H9 (cell line): Measurements from ENCODE around the gene KCNMB1. TPM values are rescaled to one million over a fixed set of nuclear protein-coding genes. Genes with fewer than 3 reads are reported as not detected.

Experiments used
- DNase-seq: peaks from one replicate; pipeline ENCODE4 v3.0.0-alpha.2; 2017
- H2AFZ ChIP-seq: one replicate; pipeline ENCODE4 v1.6.1; 2013; ENCODE audit warnings: mild to moderate bottlenecking, low read length, control low read depth, moderate library complexity
- H2AK5ac ChIP-seq: 2 replicates; pipeline ENCODE4 v1.6.1; 2013; ENCODE audit warnings: low read length, control low read depth, mixed read lengths; ENCODE audit not compliant: insufficient read length
- H2BK120ac ChIP-seq: one replicate; pipeline ENCODE4 v1.6.1; 2013; ENCODE audit warnings: low read depth, mild to moderate bottlenecking, low read length, control low read depth, inconsistent platforms; ENCODE audit not compliant: poor library complexity, severe bottlenecking
- H2BK12ac ChIP-seq: 2 replicates; pipeline ENCODE4 v1.6.1; 2013; ENCODE audit warnings: low read length, control low read depth, mixed read lengths, low read depth; ENCODE audit not compliant: insufficient read length
- H2BK15ac ChIP-seq: 2 replicates; pipeline ENCODE4 v1.6.1; 2013; ENCODE audit warnings: low read depth, low read length, control low read depth
- H2BK20ac ChIP-seq: one replicate; pipeline ENCODE4 v1.6.1; 2013; ENCODE audit warnings: low read depth, mild to moderate bottlenecking, low read length, control low read depth, inconsistent platforms; ENCODE audit not compliant: poor library complexity, severe bottlenecking
- H2BK5ac ChIP-seq: 2 replicates; pipeline ENCODE4 v1.6.1; 2013; ENCODE audit warnings: low read length, control low read depth, mixed read lengths; ENCODE audit not compliant: insufficient read length
- H3K14ac ChIP-seq: 2 replicates; pipeline ENCODE4 v1.6.1; 2013; ENCODE audit warnings: low read length, control low read depth; ENCODE audit not compliant: insufficient read depth
- H3K18ac ChIP-seq: 2 replicates; pipeline ENCODE4 v1.6.1; 2013; ENCODE audit warnings: low read depth, mild to moderate bottlenecking, mixed read lengths, low read length, control low read depth; ENCODE audit not compliant: insufficient read length
- H3K23ac ChIP-seq: 2 replicates; pipeline ENCODE4 v1.6.1; 2013; ENCODE audit warnings: low read length, control low read depth, mixed read lengths, low read depth; ENCODE audit not compliant: insufficient read length
- H3K23me2 ChIP-seq: 2 replicates; pipeline ENCODE4 v1.6.1; 2013; ENCODE audit warnings: low read depth, mild to moderate bottlenecking, mixed read lengths, low read length, control low read depth; ENCODE audit not compliant: insufficient read length, poor library complexity, severe bottlenecking
- H3K27ac ChIP-seq: 2 replicates; pipeline ENCODE4 v1.5.1; 2013; ENCODE audit warnings: low read length, control low read depth, mixed read lengths, low read depth; ENCODE audit not compliant: insufficient read length
- H3K27me3 ChIP-seq: 2 replicates; pipeline ENCODE4 v1.6.1; 2013; ENCODE audit warnings: low read length, control low read depth, inconsistent platforms; ENCODE audit not compliant: insufficient read depth
- H3K4ac ChIP-seq: 2 replicates; pipeline ENCODE4 v1.6.1; 2013; ENCODE audit warnings: low read depth, mild to moderate bottlenecking, control low read depth, inconsistent platforms, low read length, moderate library complexity
- H3K4me1 ChIP-seq: 2 replicates; pipeline ENCODE4 v1.6.1; 2013; ENCODE audit warnings: low read length, control low read depth, inconsistent platforms; ENCODE audit not compliant: insufficient read depth
- H3K4me2 ChIP-seq: 2 replicates; pipeline ENCODE4 v1.6.1; 2013; ENCODE audit warnings: low read length, control low read depth, mixed read lengths; ENCODE audit not compliant: insufficient read length, insufficient read depth
- H3K56ac ChIP-seq: 2 replicates; pipeline ENCODE4 v1.6.1; 2013; ENCODE audit warnings: low read depth, mild to moderate bottlenecking, mixed read lengths, low read length, control low read depth; ENCODE audit not compliant: insufficient read length
- H3K79me1 ChIP-seq: 2 replicates; pipeline ENCODE4 v1.6.1; 2013; ENCODE audit warnings: low read depth, mild to moderate bottlenecking, moderate library complexity, low read length, control low read depth, inconsistent platforms; ENCODE audit not compliant: insufficient read depth, poor library complexity, severe bottlenecking
- H3K79me2 ChIP-seq: 2 replicates; pipeline ENCODE4 v1.6.1; 2013; ENCODE audit warnings: low read length, control low read depth, inconsistent platforms; ENCODE audit not compliant: insufficient read depth
- H3K9ac ChIP-seq: 2 replicates; pipeline ENCODE4 v1.6.1; 2013; ENCODE audit warnings: low read length, control low read depth, mixed read lengths; ENCODE audit not compliant: insufficient read length; ENCODE audit errors: extremely low read depth
- H3K9me3 ChIP-seq: one replicate; pipeline ENCODE4 v1.6.1; 2013; ENCODE audit warnings: low read depth, low read length, inconsistent platforms; ENCODE audit not compliant: control insufficient read depth
- H3T11ph ChIP-seq: one replicate; pipeline ENCODE4 v1.6.1; 2013; ENCODE audit warnings: mild to moderate bottlenecking, low read length, control low read depth, inconsistent platforms
- H4K20me1 ChIP-seq: one replicate; pipeline ENCODE4 v1.6.1; 2013; ENCODE audit not compliant: control insufficient read depth, insufficient read length, insufficient read depth
- H4K5ac ChIP-seq: 2 replicates; pipeline ENCODE4 v1.6.1; 2013; ENCODE audit warnings: low read depth, mild to moderate bottlenecking, mixed read lengths, low read length, control low read depth; ENCODE audit not compliant: insufficient read length
- H4K8ac ChIP-seq: replicated peaks from 2 replicates; pipeline ENCODE4 v1.6.1; 2013; ENCODE audit warnings: low read length, control low read depth, mixed read lengths, low read depth; ENCODE audit not compliant: insufficient read length
- H4K91ac ChIP-seq: 2 replicates; pipeline ENCODE4 v1.6.1; 2013; ENCODE audit warnings: low read depth, mild to moderate bottlenecking, moderate library complexity, mixed read lengths, low read length, control low read depth; ENCODE audit not compliant: insufficient read length
- H3K27ac Mint-ChIP-seq, 3 experiments: 2 replicates in 2 of 3; 3 replicates in 1 of 3; pipeline ENCODE4 v1.8.0; 2020 to 2021; ENCODE audit warnings: mixed read lengths in 3 of 3, mild to moderate bottlenecking in 1 of 3, moderate library complexity in 1 of 3
- H3K27me3 Mint-ChIP-seq: 2 replicates; pipeline ENCODE4 v1.8.0; 2021; ENCODE audit warnings: low read depth, mild to moderate bottlenecking, moderate library complexity, mixed read lengths
- H3K36me3 Mint-ChIP-seq, 3 experiments: 2 replicates in 2 of 3; 3 replicates in 1 of 3; pipeline ENCODE4 v1.8.0; 2020 to 2021; ENCODE audit warnings: low read depth in 3 of 3, mixed read lengths in 3 of 3; ENCODE audit not compliant: insufficient read depth in 1 of 3
- H3K4me1 Mint-ChIP-seq, 2 experiments: 2 replicates each; pipeline ENCODE4 v1.8.0; 2020; ENCODE audit warnings: mixed read lengths in 2 of 2
- H3K4me3 Mint-ChIP-seq, 2 experiments: 2 replicates in 1 of 2; 3 replicates in 1 of 2; pipeline ENCODE4 v1.8.0; 2020 to 2021; ENCODE audit warnings: mild to moderate bottlenecking in 2 of 2, mixed read lengths in 2 of 2, moderate library complexity in 1 of 2
- H3K9me3 Mint-ChIP-seq, 2 experiments: 2 replicates in 1 of 2; 3 replicates in 1 of 2; pipeline ENCODE4 v1.8.0; 2020; ENCODE audit warnings: mild to moderate bottlenecking in 2 of 2, mixed read lengths in 2 of 2, moderate library complexity in 1 of 2
- WGBS: extraction: QIAGEN DNeasy Blood & Tissue Kit; methylation state at CpG from one replicate; pipeline ENCODE4 v1.1.7; 2013; ENCODE audit warnings: missing lambda C conversion rate, low lambda C conversion rate, mixed read lengths; ENCODE audit not compliant: insufficient read length; ENCODE audit errors: extremely low coverage; 5-methylcytosine and 5-hydroxymethylcytosine counted together
- total RNA-seq: library from RNA; stranded (reverse); gene quantifications from 2 replicates; pipeline ENCODE4 v1.2.1, GENCODE V29; 2021
- TF ChIP-seq, protein P1 (sequence below): fragments of 200-600 bp; sonication (generic); conservative IDR thresholded peaks from 3 replicates; pipeline ENCODE4 v1.8.0; 2021; ENCODE audit warnings: antibody characterized with exemption, mild to moderate bottlenecking

KCNMB1 gene
- total RNA-seq, 1 experiment from 2014 or later: 0.28 TPM

DNA sequence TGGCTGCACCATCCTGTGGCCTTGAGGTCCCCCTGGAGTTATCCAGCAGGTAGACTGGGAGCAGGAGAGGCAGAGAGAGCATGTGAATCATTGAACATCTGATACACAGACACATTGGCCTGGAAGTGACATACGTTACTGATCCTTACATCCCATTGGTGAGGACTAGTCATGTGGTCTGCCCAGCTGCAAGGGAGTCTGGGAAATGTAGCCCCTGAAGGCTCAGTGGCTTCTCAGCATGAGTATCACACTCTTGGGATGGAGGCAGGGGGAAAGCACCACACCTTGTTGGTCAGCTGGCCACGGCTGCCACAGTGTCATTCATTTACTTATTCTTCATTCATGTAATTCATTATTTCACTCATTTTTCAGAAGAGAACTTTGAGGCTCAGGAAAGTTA, 13.3 kb upstream of the KCNMB1 start:
- no peak overlapping the region for H2BK12ac ChIP-seq
- H3K27me3 Mint-ChIP-seq: peaks cover 2% of the 10 kb centered on the region
- no peak overlapping the region for H3K9ac ChIP-seq
- no peak overlapping the region for H2BK5ac ChIP-seq
- no peak overlapping the region for H4K91ac ChIP-seq
- H3K27ac Mint-ChIP-seq: no peak overlapping the region; a peak in 1 of 7 replicates
- H2BK15ac ChIP-seq: no peak overlapping the region
- no peak overlapping the region for H3K27ac ChIP-seq
- peaks cover 8 to 18% (median 13%) of the 10 kb centered on the region in 3 experiments for H3K36me3 Mint-ChIP-seq
- no peak overlapping the region for H3T11ph ChIP-seq
- H3K18ac ChIP-seq: no peak overlapping the region
- no peaks in the 10 kb centered on the region for H3K79me1 ChIP-seq
- no peak overlapping the region for H3K4me2 ChIP-seq
- no peaks in the 10 kb centered on the region for H3K27me3 ChIP-seq
- no peaks in the 10 kb centered on the region for H4K20me1 ChIP-seq
- TF ChIP-seq, protein P1, sequence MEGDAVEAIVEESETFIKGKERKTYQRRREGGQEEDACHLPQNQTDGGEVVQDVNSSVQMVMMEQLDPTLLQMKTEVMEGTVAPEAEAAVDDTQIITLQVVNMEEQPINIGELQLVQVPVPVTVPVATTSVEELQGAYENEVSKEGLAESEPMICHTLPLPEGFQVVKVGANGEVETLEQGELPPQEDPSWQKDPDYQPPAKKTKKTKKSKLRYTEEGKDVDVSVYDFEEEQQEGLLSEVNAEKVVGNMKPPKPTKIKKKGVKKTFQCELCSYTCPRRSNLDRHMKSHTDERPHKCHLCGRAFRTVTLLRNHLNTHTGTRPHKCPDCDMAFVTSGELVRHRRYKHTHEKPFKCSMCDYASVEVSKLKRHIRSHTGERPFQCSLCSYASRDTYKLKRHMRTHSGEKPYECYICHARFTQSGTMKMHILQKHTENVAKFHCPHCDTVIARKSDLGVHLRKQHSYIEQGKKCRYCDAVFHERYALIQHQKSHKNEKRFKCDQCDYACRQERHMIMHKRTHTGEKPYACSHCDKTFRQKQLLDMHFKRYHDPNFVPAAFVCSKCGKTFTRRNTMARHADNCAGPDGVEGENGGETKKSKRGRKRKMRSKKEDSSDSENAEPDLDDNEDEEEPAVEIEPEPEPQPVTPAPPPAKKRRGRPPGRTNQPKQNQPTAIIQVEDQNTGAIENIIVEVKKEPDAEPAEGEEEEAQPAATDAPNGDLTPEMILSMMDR: no peak
- no peak overlapping the region for H3K4me3 Mint-ChIP-seq
- no peak overlapping the region for H3K4ac ChIP-seq
- no peaks in the 10 kb centered on the region for H3K79me2 ChIP-seq
- no peak overlapping the region for H4K5ac ChIP-seq
- no peak overlapping the region for H2AK5ac ChIP-seq
- no peak overlapping the region for H3K14ac ChIP-seq
- no CpG with 5 or more reads among the region's 2 CpGs for WGBS
- H3K9me3 Mint-ChIP-seq: peaks cover 5 to 14% of the 10 kb centered on the region in 2 experiments; a peak in 4 of 5 replicates
- DNase-seq: no peak
- peaks cover 5% of the 10 kb centered on the region; the same call in 1 of the 2 replicates for H3K4me1 ChIP-seq
- no peaks in the 10 kb centered on the region for H3K23me2 ChIP-seq
- H3K56ac ChIP-seq: no peak overlapping the region
- H3K9me3 ChIP-seq: no peaks in the 10 kb centered on the region
- H3K4me1 Mint-ChIP-seq: peaks cover 62 to 63% of the 10 kb centered on the region in 2 experiments
- no peak overlapping the region for H2BK20ac ChIP-seq
- no peak overlapping the region for H2BK120ac ChIP-seq
- no peak overlapping the region for H4K8ac ChIP-seq
- no peak overlapping the region for H2AFZ ChIP-seq
- no peak overlapping the region for H3K23ac ChIP-seq
